GM20000 (cell line): ENCODE results near the gene PLEKHM3.

Experiments used
- DNase-seq: peaks from one replicate; pipeline ENCODE4 v3.0.0; 2012; ENCODE audit warnings: low spot score
- CTCF ChIP-seq: IDR thresholded peaks from 2 replicates; pipeline ENCODE4 v1.5.1; 2012; ENCODE audit warnings: mild to moderate bottlenecking, control low read depth; ENCODE audit errors: extremely low read depth, missing control alignments

PLEKHM3 gene

GRCh38 chr2:207871506-207871905 lies 153.8 kb downstream of the PLEKHM3 start:
- no peak for DNase-seq
- no peak for TF ChIP-seq CTCF

DNA sequence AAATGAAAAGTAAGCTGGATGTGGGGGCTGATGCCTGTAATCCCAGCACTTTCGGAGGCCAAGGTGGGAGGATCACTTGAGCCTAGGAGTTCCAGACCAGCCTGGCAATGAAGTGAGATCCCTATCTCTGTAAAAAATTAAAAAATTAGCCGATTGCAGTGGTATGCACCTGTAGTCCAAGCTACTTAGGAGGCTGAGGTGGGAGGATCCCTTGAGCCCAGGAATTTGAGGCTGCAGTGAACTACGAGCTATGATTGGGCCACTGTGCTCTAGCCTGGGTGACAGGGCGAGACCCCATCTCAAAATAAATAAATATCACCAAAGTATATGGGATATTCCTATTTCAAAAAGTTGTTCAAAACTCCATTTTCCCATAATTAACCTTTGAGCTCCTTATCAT lies 154.5 kb downstream of the PLEKHM3 start:
- TF ChIP-seq CTCF, result no peak
- DNase-seq, result no peak

DNA sequence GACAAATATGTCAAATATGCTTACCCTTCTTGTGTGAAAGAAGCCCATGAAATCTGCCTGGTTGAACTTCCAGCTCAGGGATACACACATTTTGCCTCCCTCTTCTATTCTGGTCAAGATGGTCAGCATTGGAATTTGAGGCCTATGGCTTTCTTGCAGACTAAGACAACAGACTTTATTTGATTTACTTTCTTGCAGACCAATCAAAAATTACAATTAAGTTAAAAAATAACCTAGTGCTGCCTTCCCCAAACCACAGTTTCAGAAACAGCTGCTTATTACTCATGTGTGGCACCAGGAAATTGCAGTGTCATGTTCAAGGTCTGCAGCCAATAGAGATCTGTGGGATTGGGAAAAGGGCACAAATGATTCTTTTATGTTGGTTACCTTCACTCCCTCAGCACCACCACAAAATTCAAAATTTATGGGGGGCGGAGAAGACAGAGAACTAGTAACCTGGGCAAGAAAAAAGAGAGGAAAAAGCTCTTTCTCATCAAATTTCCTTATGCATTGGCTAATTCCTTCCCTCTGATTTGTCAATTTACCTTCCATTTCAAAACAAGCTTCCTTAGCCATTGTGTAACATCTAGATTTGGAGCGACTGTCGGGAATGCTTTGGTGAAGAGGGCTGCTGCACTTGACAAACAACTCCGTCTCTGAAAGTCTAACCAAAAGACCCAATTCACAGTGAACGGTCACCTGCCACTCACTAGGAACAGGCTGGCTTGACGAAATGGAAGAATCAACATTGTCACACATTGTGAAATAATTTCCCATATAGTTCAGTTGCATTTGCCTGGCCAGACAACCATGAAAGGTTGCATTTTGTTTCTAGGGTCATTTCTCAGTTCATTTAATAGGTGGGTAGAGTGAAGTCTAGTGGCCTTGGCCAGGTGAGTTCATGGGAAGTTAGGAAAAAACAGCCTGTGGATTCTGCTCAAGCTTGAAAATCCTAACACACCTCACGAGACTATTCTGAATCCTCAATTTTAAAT lies 155.2 kb downstream of the PLEKHM3 start:
- TF ChIP-seq CTCF, result no peak
- no peak for DNase-seq

- DNase-seq, result no peak
- no peak for TF ChIP-seq CTCF
Observed at GRCh38 chr2:207868855-207869596, 156.3 kb downstream of the PLEKHM3 start.

DNA sequence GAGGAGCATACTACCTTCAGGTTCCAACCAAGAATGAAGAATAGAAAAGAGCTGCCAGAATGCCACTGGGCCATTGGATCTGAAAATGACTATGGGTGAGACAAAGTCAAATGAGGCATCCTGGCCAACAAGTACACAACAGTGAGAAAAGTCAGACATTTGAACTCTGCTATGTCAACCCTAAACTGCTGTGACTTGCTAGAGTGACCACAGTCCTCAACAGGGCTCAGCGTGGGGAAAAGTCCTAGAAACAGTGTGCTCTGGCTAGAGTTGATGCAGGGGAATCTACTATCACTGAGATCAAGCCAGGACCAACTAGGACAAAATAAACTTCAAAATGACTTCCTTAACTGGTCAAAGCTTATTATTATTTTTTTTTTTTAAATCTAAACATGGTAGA lies 157.4 kb downstream of the PLEKHM3 start:
- no peak for DNase-seq
- TF ChIP-seq CTCF, result no peak

DNA sequence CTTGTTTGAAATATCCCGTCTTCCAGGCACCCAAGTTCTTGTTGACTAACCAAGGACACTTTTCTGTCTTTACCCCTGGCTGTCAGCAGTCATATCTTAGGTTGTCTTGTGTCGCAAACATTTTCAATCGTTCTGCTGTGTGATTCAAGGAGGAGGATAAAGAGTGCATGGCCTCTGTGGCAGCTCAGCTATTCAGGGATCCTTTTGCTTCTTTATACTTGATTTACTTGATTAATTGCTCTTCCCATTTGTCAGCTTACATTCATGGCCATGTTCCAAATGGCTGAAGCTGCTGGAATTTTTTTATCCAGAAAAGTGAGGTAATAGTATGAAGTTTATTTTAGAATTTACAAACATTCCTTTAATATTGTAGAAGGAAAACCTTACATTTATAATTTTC lies 158.3 kb downstream of the PLEKHM3 start:
- DNase-seq, result no peak
- no peak for TF ChIP-seq CTCF

DNA sequence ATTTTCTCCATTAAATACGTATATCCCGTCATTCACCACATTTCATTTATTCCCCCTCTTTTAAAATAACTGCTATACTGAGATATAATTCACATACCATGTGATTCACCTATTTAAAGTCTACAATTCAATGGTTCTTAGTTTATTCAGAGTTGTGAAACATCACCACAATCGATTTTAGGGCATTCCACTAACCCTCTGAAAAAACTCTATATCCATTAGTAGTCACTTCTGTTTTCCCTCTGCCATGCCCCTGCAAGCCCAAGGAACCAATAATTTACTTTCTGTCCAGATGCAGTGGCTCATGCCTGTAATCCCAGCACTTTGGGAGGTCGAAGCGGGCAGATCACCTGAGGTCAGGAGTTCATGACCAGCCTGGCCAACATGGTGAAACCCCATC lies 160.1 kb downstream of the PLEKHM3 start:
- TF ChIP-seq CTCF, result no peak
- DNase-seq, result no peak
